ENCODE measurements around the gene SPOCD1. TPM values are rescaled to one million over a fixed set of nuclear protein-coding genes. Genes with fewer than 3 reads are reported as not detected.

SPOCD1 gene
- polyA plus RNA-seq, 1 of the 3 experiments (the other 2 are of a cell fraction) = 10.7 TPM

DNA sequence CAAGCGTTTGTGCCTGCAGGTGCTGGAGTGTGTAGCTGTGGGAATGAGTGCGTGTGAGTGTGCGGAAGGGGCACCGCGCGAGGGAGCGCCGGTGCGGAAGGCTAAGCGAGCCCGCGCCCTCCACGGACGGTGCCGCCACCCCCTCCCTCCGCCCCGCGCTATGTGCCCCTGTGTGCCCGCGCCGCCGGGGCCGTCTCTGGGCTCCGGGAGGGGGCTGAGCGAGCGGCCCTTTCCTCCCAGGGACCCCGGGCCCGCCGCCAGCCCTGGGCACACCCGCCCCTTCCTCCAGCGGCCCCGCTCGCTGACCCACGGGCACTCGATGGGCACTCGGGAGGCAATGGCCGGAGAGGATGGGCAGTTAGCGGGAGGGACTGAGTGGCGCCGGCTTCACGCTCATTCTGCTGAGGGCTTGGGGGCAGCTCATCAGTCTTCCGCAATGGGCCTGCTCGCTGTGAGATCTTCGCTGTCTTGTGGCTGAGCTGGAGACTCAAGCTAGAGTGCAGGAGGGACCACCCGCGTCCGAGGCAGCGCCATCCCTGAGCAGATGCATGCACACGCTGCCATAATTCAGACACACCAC, 43.1 kb downstream of the SPOCD1 start (continued):
- TF ChIP-seq EZH2phosphoT487 (IDR thresholded peaks at IDR 0.05; ENCODE audit: borderline replicate concordance, low read depth) = no peak
- TF ChIP-seq, protein P1, sequence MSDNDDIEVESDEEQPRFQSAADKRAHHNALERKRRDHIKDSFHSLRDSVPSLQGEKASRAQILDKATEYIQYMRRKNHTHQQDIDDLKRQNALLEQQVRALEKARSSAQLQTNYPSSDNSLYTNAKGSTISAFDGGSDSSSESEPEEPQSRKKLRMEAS (IDR thresholded peaks at IDR 0.05; ENCODE audit: low read depth) = no peak

DNA sequence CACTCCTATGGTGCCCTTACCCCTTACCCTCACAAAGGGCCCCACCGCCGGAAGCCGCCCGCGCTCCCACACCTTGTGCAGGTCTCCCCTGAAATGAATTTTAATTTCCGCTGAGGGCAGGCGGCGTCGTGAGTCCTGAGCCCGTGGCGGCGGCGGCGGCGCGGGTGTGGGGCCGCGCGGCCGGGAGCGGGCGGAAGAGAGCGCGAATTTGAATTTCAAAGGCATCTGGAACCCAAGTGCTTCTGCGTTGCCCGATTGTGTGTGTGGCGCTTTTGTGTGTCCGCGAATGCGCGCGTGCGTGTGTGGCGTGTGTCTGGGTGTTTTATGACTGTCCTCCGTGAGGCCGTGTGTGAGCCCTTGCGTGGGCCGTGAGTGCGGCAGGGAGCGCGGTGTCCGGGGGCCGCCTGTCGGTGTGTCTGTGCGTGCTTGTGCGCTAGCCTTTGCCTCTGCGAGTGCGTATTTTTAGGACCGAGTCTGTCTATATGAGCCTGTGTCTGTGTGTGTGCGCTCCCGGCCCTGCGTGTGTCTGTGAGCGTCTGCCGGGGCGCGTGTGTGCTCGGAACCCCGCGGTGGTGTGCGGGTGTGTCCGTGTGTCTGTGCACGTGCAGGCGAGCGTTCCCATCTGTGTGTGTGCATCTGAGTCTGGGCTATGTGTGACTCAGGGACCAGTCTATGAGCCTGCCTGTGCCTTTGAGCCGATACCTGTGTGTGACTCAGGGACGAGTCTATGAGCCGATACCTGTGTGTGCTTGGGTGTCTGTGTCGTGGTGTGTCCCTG, 43.7 kb downstream of the SPOCD1 start:
- POLR2A ChIA-PET = no interaction called here
- H2AFZ ChIP-seq (ENCODE audit: low read depth) = no peak overlapping the region
- DNase-seq = no peak
- H3K36me3 ChIP-seq (replicated peaks in 1 of 2; ENCODE audit: control insufficient read depth in 1 of 2, insufficient read depth in 2 of 2, low read length in 1 of 2) = no peaks in the 10 kb centered on the region
- H3K27ac ChIP-seq (ENCODE audit: low read depth in 2 of 2, low read length in 1 of 2) = peak overlapping the region in 1 of 2 experiments; percentile 97; a peak in 1 of 4 replicates
- peaks cover 0 to 79% of the 10 kb centered on the region in 2 experiments; a peak in 3 of 4 replicates for H3K4me1 ChIP-seq (ENCODE audit: control insufficient read depth in 1 of 2, insufficient read depth in 2 of 2, low read depth in 1 of 2, low read length in 1 of 2)
- CTCF ChIA-PET = interaction anchor here (8.3 to 25.0 kb wide), 2 partner anchors 13 to 17 kb away, joined by 63 to 707 read pairs; no protein-coding TSS in a partner anchor
- H3K79me2 ChIP-seq (ENCODE audit: insufficient read depth) = no peaks in the 10 kb centered on the region
- no peaks in the 10 kb centered on the region for H3K9me3 ChIP-seq
- 96% methylated on average over 58 of the region's 68 CpGs for WGBS (ENCODE audit: low lambda C conversion rate)
- H3K9ac ChIP-seq = no peak overlapping the region
- no peaks in the 10 kb centered on the region for H3K9me2 ChIP-seq
- no peaks in the 10 kb centered on the region for H3F3A ChIP-seq (replicated peaks; ENCODE audit: insufficient read depth)
- TF ChIP-seq GATA2 (CRISPR knock-in tag; IDR thresholded peaks at IDR 0.05) (no peak), NFIC (IDR thresholded peaks at IDR 0.05; ENCODE audit: borderline replicate concordance) (no peak), RFX5 (IDR thresholded peaks at IDR 0.05; ENCODE audit: low read length) (no peak), NRF1 (IDR thresholded peaks at IDR 0.05; ENCODE audit: low read depth, low read length) (no peak), EP300 (IDR thresholded peaks at IDR 0.05; ENCODE audit: borderline replicate concordance in 1 of 2, low read depth in 1 of 2, low read length in 1 of 2) (no peak), EZH2phosphoT487 (IDR thresholded peaks at IDR 0.05; ENCODE audit: borderline replicate concordance, low read depth) (no peak), TAF1 (IDR thresholded peaks at IDR 0.05; ENCODE audit: borderline replicate concordance, low read depth, low read length) (no peak)
- TF ChIP-seq, protein P2, sequence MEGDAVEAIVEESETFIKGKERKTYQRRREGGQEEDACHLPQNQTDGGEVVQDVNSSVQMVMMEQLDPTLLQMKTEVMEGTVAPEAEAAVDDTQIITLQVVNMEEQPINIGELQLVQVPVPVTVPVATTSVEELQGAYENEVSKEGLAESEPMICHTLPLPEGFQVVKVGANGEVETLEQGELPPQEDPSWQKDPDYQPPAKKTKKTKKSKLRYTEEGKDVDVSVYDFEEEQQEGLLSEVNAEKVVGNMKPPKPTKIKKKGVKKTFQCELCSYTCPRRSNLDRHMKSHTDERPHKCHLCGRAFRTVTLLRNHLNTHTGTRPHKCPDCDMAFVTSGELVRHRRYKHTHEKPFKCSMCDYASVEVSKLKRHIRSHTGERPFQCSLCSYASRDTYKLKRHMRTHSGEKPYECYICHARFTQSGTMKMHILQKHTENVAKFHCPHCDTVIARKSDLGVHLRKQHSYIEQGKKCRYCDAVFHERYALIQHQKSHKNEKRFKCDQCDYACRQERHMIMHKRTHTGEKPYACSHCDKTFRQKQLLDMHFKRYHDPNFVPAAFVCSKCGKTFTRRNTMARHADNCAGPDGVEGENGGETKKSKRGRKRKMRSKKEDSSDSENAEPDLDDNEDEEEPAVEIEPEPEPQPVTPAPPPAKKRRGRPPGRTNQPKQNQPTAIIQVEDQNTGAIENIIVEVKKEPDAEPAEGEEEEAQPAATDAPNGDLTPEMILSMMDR (IDR thresholded peaks at IDR 0.05) = no peak
- TF ChIP-seq, protein P3, sequence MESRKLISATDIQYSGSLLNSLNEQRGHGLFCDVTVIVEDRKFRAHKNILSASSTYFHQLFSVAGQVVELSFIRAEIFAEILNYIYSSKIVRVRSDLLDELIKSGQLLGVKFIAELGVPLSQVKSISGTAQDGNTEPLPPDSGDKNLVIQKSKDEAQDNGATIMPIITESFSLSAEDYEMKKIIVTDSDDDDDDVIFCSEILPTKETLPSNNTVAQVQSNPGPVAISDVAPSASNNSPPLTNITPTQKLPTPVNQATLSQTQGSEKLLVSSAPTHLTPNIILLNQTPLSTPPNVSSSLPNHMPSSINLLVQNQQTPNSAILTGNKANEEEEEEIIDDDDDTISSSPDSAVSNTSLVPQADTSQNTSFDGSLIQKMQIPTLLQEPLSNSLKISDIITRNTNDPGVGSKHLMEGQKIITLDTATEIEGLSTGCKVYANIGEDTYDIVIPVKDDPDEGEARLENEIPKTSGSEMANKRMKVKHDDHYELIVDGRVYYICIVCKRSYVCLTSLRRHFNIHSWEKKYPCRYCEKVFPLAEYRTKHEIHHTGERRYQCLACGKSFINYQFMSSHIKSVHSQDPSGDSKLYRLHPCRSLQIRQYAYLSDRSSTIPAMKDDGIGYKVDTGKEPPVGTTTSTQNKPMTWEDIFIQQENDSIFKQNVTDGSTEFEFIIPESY (IDR thresholded peaks at IDR 0.05; ENCODE audit: borderline replicate concordance, low read depth) = no peak
- no peaks in the 10 kb centered on the region for H4K20me1 ChIP-seq (ENCODE audit: insufficient read depth)
- H3K4me3 ChIP-seq (ENCODE audit: low read depth in 2 of 2, low read length in 1 of 2) = no peak overlapping the region
- H3K27me3 ChIP-seq (ENCODE audit: insufficient read depth) = no peaks in the 10 kb centered on the region
- no peak overlapping the region for H3K4me2 ChIP-seq

Data from SK-N-SH (cell line).